HG03520 (cell line): ENCODE data around the gene SOS1.
A peak's percentile ranks its signal among the peaks of the same experiment; 100 is the strongest.
"Not testable (repeated sequence)": the region's sequence is repeated elsewhere in the genome, so short reads cannot be mapped to it uniquely, and the experiment has no call there.

Source experiments
- ATAC-seq: cut with Tn5 transposase; IDR thresholded peaks from one replicate; pipeline ENCODE4 v1.9.1; 2021; ENCODE audit warnings: mild to moderate bottlenecking, moderate library complexity; ENCODE audit not compliant: unreplicated experiment

Gene SOS1

GRCh38 chr2:39107724-39108273 is 13.1 kb downstream of the SOS1 start:
- no peak for ATAC-seq

- no peak for ATAC-seq
Measured at GRCh38 chr2:39107156-39107555, 13.7 kb downstream of the SOS1 start.

- peak; percentile 75 for ATAC-seq
Measured at GRCh38 chr2:39099870-39100728, 20.8 kb downstream of the SOS1 start.

- ATAC-seq = no peak
Measured at GRCh38 chr2:39099310-39099869, 21.5 kb downstream of the SOS1 start.

GRCh38 chr2:39095624-39096023 is 25.2 kb downstream of the SOS1 start:
- no peak for ATAC-seq

GRCh38 chr2:39094717-39095363 is 26.0 kb downstream of the SOS1 start:
- ATAC-seq = peak; percentile 85

- ATAC-seq = no peak
Measured at GRCh38 chr2:39093218-39093898, 27.5 kb downstream of the SOS1 start.

GRCh38 chr2:39091543-39091942 is 29.3 kb downstream of the SOS1 start:
- ATAC-seq = no peak

GRCh38 chr2:39091063-39091462 is 29.8 kb downstream of the SOS1 start:
- no peak for ATAC-seq

GRCh38 chr2:39080152-39080551 is 40.7 kb downstream of the SOS1 start:
- ATAC-seq = no peak

GRCh38 chr2:39069890-39070465 is 50.9 kb downstream of the SOS1 start:
- no peak for ATAC-seq

GRCh38 chr2:39069136-39069515 is 51.7 kb downstream of the SOS1 start:
- ATAC-seq = no peak

- ATAC-seq = no peak
Measured at GRCh38 chr2:39068299-39069135, 52.3 kb downstream of the SOS1 start.

GRCh38 chr2:39065616-39066015 is 55.2 kb downstream of the SOS1 start:
- no peak for ATAC-seq

- ATAC-seq = no peak
Measured at GRCh38 chr2:39062320-39062719, 58.5 kb downstream of the SOS1 start.

GRCh38 chr2:39061280-39061679 is 59.6 kb downstream of the SOS1 start:
- ATAC-seq = no peak

- no peak for ATAC-seq
Measured at GRCh38 chr2:39059366-39059952, 61.4 kb downstream of the SOS1 start.

- no peak for ATAC-seq
Measured at GRCh38 chr2:39058101-39058500, 62.8 kb downstream of the SOS1 start.

GRCh38 chr2:39052665-39053064 is 68.2 kb downstream of the SOS1 start:
- ATAC-seq = not testable (repeated sequence)

- ATAC-seq = no peak
Measured at GRCh38 chr2:39050109-39050508, 70.7 kb downstream of the SOS1 start.
